A549 (cell line): Measurements from ENCODE around the gene CC2D1B. TPM values are rescaled to one million over a fixed set of nuclear protein-coding genes. Genes with fewer than 3 reads are reported as not detected.

Experiments
- ATAC-seq, 2 experiments: fragments of 200-7000 bp in 1 of 2; fragments of >200 bp in 1 of 2; cut with Nextera tagmentation in 1 of 2; cut with Tn5 transposase in 1 of 2; 3 replicates each; pipeline versions ENCODE4 v1.8.0 to v1.9.1; 2018 to 2020; ENCODE audit warnings: mild to moderate bottlenecking in 1 of 2, moderate library complexity in 1 of 2
- CTCF ChIA-PET: fragments of 300-600 bp; sonication (Branson Sonifier 250); formaldehyde crosslinking; extraction: SDS; loops from one replicate; lab custom pipeline; 2021; ENCODE audit warnings: antibody characterized with exemption, inconsistent platforms; lab: Yijun Ruan, JAX
- POLR2A ChIA-PET: fragments of 350-600 bp; formaldehyde crosslinking; extraction: SDS; loops from one replicate; lab custom pipeline; 2021; ENCODE audit warnings: antibody characterized with exemption, inconsistent platforms; lab: Yijun Ruan, JAX
- DNase-seq, 2 experiments: peaks; one replicate each; pipeline versions ENCODE4 v3.0.0 to v3.0.0-alpha.2; 2011 to 2016; ENCODE audit warnings: low read depth in 1 of 2, low spot score in 1 of 2
- FAIRE-seq: peaks from 2 replicates; lab custom pipeline; 2011; peaks lifted over from hg19 to GRCh38; lab: Jason Lieb, UNC
- H3K27ac ChIP-seq, 2 experiments: fragments of >200 bp; sonication (Bioruptor Twin); formaldehyde crosslinking; 3 replicates each; pipeline ENCODE4 v1.5.1; 2016 to 2017
- H3K4me1 ChIP-seq: fragments of >200 bp; sonication (Bioruptor Twin); formaldehyde crosslinking; 3 replicates; pipeline ENCODE4 v1.6.1; 2016
- H3K4me2 ChIP-seq: fragments of >200 bp; sonication (Bioruptor Twin); formaldehyde crosslinking; 3 replicates; pipeline ENCODE4 v1.6.1; 2016
- H3K4me3 ChIP-seq: fragments of >200 bp; sonication (Bioruptor Twin); formaldehyde crosslinking; 3 replicates; pipeline ENCODE4 v1.5.1; 2016
- H3K9me3 ChIP-seq: fragments of >200 bp; sonication (Bioruptor Twin); formaldehyde crosslinking; 3 replicates; pipeline ENCODE4 v1.6.1; 2016
- CBX2 ChIP-seq: fragments of 200-600 bp; sonication (generic); IDR thresholded peaks from 2 replicates; pipeline ENCODE4 v1.6.1; 2016; ENCODE audit warnings: low read depth, mild to moderate bottlenecking, borderline replicate concordance
- CBX8 ChIP-seq: fragments of 200-600 bp; sonication (generic); IDR thresholded peaks from 2 replicates; pipeline ENCODE4 v1.6.1; 2016
- EHF ChIP-seq: fragments of 250-450 bp; sonication (Bioruptor Pico); IDR thresholded peaks from 2 replicates; pipeline ENCODE4 v1.5.0; 2020; ENCODE audit warnings: mild to moderate bottlenecking
- EP300 ChIP-seq, 2 experiments: fragments of >200 bp; sonication (Bioruptor Twin); formaldehyde crosslinking; IDR thresholded peaks; 2 replicates in 1 of 2; 3 replicates in 1 of 2; pipeline ENCODE4 v1.6.1; 2016 to 2017
- ESRRA ChIP-seq: fragments of 150-350 bp; IDR thresholded peaks from 2 replicates; pipeline ENCODE4 v1.6.1; 2014; ENCODE audit warnings: mild to moderate bottlenecking, low read length, borderline replicate concordance
- FOSB ChIP-seq: fragments of 250-450 bp; sonication (Bioruptor Pico); IDR thresholded peaks from 2 replicates; pipeline ENCODE4 v1.5.0; 2020; ENCODE audit warnings: mild to moderate bottlenecking, moderate library complexity
- FOSL2 ChIP-seq, 2 experiments: fragments of 450-650 bp in 1 of 2; fragments of >200 bp in 1 of 2; sonication (Bioruptor Twin) in 1 of 2; formaldehyde crosslinking; IDR thresholded peaks; 2 replicates each; pipeline versions ENCODE4 v1.5.0 to v1.6.1; 2016 to 2020; ENCODE audit warnings: mild to moderate bottlenecking in 1 of 2, moderate library complexity in 1 of 2
- GATA3 ChIP-seq: IDR thresholded peaks from 2 replicates; pipeline ENCODE4 v1.6.1; 2012; ENCODE audit warnings: borderline replicate concordance
- HOXA7 ChIP-seq: fragments of 250-450 bp; sonication (Bioruptor Pico); IDR thresholded peaks from 2 replicates; pipeline ENCODE4 v1.5.0; 2020; ENCODE audit warnings: mild to moderate bottlenecking, moderate library complexity
- HOXB13 ChIP-seq: fragments of 250-450 bp; sonication (Bioruptor Pico); IDR thresholded peaks from 2 replicates; pipeline ENCODE4 v1.5.0; 2020; ENCODE audit warnings: low read depth, mild to moderate bottlenecking, moderate library complexity
- HOXB5 ChIP-seq: fragments of 250-450 bp; sonication (Bioruptor Pico); IDR thresholded peaks from 2 replicates; pipeline ENCODE4 v1.5.0; 2020; ENCODE audit warnings: mild to moderate bottlenecking, moderate library complexity
- JUN ChIP-seq, 2 experiments: fragments of >200 bp; sonication (Bioruptor Twin); formaldehyde crosslinking; IDR thresholded peaks; 2 replicates in 1 of 2; 3 replicates in 1 of 2; pipeline ENCODE4 v1.6.1; 2016 to 2017
- KDM1A ChIP-seq: fragments of 200-600 bp; sonication (generic); IDR thresholded peaks from 2 replicates; pipeline ENCODE4 v1.6.1; 2016; ENCODE audit warnings: low read depth, mild to moderate bottlenecking
- MYC ChIP-seq: IDR thresholded peaks from 2 replicates; pipeline ENCODE4 v1.6.1; 2012; ENCODE audit warnings: mild to moderate bottlenecking, inconsistent platforms, low read length, improper control_type of control experiment, borderline replicate concordance
- NPAS2 ChIP-seq: fragments of 250-450 bp; sonication (Bioruptor Pico); IDR thresholded peaks from 2 replicates; pipeline ENCODE4 v1.8.0; 2022; ENCODE audit warnings: mild to moderate bottlenecking, moderate library complexity, borderline replicate concordance
- NR3C1 ChIP-seq: fragments of >200 bp; sonication (Bioruptor Twin); formaldehyde crosslinking; IDR thresholded peaks from 3 replicates; pipeline ENCODE4 v1.6.1; 2017
- PHF8 ChIP-seq: fragments of 200-600 bp; sonication (generic); IDR thresholded peaks from 2 replicates; pipeline ENCODE4 v1.6.1; 2016; ENCODE audit warnings: low read depth, mild to moderate bottlenecking, antibody characterized with exemption, moderate library complexity, borderline replicate concordance
- RAD21 ChIP-seq, 2 experiments: fragments of >200 bp in 1 of 2; sonication (Bioruptor Twin) in 1 of 2; formaldehyde crosslinking in 1 of 2; IDR thresholded peaks in 1 of 2; conservative IDR thresholded peaks in 1 of 2; 2 replicates in 1 of 2; 3 replicates in 1 of 2; pipeline ENCODE4 v1.6.1; 2012 to 2018; ENCODE audit warnings: inconsistent platforms in 1 of 2
- RCOR1 ChIP-seq: fragments of 150-350 bp; IDR thresholded peaks from 2 replicates; pipeline ENCODE4 v1.6.1; 2014; ENCODE audit warnings: antibody characterized with exemption, low read length, low read depth
- RNF2 ChIP-seq: fragments of 200-600 bp; sonication (generic); IDR thresholded peaks from 2 replicates; pipeline ENCODE4 v1.6.1; 2016; ENCODE audit warnings: low read depth, mild to moderate bottlenecking, antibody characterized with exemption, moderate library complexity, borderline replicate concordance
- SMC3 ChIP-seq: fragments of >200 bp; sonication (Bioruptor Twin); formaldehyde crosslinking; IDR thresholded peaks from 3 replicates; pipeline ENCODE4 v1.6.1; 2018; ENCODE audit warnings: inconsistent platforms
- SREBF2 ChIP-seq: fragments of 450-650 bp; IDR thresholded peaks from 2 replicates; pipeline ENCODE4 v1.6.1; 2014; ENCODE audit warnings: mild to moderate bottlenecking, moderate library complexity
- ZC3H11A ChIP-seq: fragments of 450-650 bp; IDR thresholded peaks from 2 replicates; pipeline ENCODE4 v1.6.1; 2014; ENCODE audit warnings: antibody characterized with exemption, mild to moderate bottlenecking
- ZFP36 ChIP-seq: fragments of 450-650 bp; IDR thresholded peaks from 2 replicates; pipeline ENCODE4 v1.6.1; 2014; ENCODE audit warnings: borderline replicate concordance; ENCODE audit not compliant: partially characterized antibody
- ZSCAN20 ChIP-seq: fragments of 250-450 bp; sonication (Bioruptor Pico); IDR thresholded peaks from 2 replicates; pipeline ENCODE4 v1.8.0; 2022; ENCODE audit warnings: mild to moderate bottlenecking, moderate library complexity
- WGBS: methylation state at CpG from one replicate; pipeline ENCODE4 v1.1.6; 2017; ENCODE audit errors: missing lambda C conversion rate; 5-methylcytosine and 5-hydroxymethylcytosine counted together
- polyA plus RNA-seq, 4 experiments: library from polyadenylated mRNA; depleted of rRNA in 3 of 4; stranded (reverse); fragments of >200 nt; fragmentation: RNase III in 1 of 4; extraction: RNeasy Plus Mini Kit Qiagen cat#74134 plus additional on column Dnase treatment in 1 of 4; gene quantifications; 2 replicates in 3 of 4; 3 replicates in 1 of 4; pipeline ENCODE4 v1.2.3, GENCODE V29; 2011 to 2017
- TF ChIP-seq, protein P1 (sequence below): IDR thresholded peaks from 2 replicates; pipeline ENCODE4 v1.6.1; 2012; ENCODE audit warnings: low read depth, borderline replicate concordance
- TF ChIP-seq, protein P2 (sequence below): fragments of >200 bp; sonication (Bioruptor Twin); formaldehyde crosslinking; IDR thresholded peaks from 3 replicates; pipeline ENCODE4 v1.5.1; 2016
- TF ChIP-seq, protein P3 (sequence below): fragments of 250-450 bp; sonication (Bioruptor Pico); IDR thresholded peaks from 2 replicates; pipeline ENCODE4 v1.5.0; 2021; ENCODE audit warnings: mild to moderate bottlenecking, moderate library complexity, borderline replicate concordance
- TF ChIP-seq, protein P4 (sequence below): IDR thresholded peaks from 2 replicates; pipeline ENCODE4 v1.6.1; 2012
- TF ChIP-seq, protein P5 (sequence below): IDR thresholded peaks from 2 replicates; pipeline ENCODE4 v1.6.1; 2012
- TF ChIP-seq, protein P6 (sequence below): fragments of 450-650 bp; IDR thresholded peaks from 2 replicates; pipeline ENCODE4 v1.6.1; 2014; ENCODE audit warnings: antibody characterized with exemption

The CC2D1B gene
- polyA plus RNA-seq, 2 of the 4 experiments (the other 2 are of a cell fraction), result 9.8 to 18.2 TPM

DNA sequence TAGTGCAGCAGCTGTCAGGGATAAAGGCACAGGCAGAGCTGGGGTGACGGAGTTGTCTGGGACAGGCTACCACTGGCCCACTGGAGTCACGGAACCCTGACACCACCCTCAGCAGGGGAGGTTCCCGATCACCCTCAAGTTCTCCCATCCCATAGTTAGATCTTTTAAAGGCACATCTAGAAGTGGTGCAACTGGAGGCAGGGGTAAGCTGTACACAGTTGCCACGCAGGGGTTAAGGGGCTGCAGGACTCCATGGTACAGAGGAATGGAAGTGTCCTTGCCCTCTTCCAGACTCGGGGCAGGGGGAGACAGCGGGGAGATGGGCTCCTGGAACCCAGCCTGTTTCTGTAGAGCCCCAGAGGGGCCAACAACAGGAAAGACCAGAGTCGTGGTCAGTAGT, 13.3 kb downstream of the CC2D1B start:
- H3K9me3 ChIP-seq, result no peaks in the 10 kb centered on the region
- 87% methylated on average over 4 of the region's 7 CpGs for WGBS
- FAIRE-seq (no peak), ATAC-seq (no peak), DNase-seq (no peak)
- CTCF ChIA-PET, result no interaction called here
- no peak overlapping the region for H3K4me3 ChIP-seq
- H3K4me2 ChIP-seq, result no peak overlapping the region
- H3K27ac ChIP-seq, result no peak overlapping the region
- TF ChIP-seq FOSB (CRISPR knock-in tag) (no peak), ZFP36 (no peak), MYC (no peak), KDM1A (no peak), HOXB5 (CRISPR knock-in tag) (no peak), EHF (CRISPR knock-in tag) (no peak), SREBF2 (no peak), EP300 (IDR thresholded peaks at IDR 0.05) (no peak)
- POLR2A ChIA-PET, result no interaction called here
- peaks cover 9% of the 10 kb centered on the region; the same call in 2 of the 3 replicates for H3K4me1 ChIP-seq

DNA sequence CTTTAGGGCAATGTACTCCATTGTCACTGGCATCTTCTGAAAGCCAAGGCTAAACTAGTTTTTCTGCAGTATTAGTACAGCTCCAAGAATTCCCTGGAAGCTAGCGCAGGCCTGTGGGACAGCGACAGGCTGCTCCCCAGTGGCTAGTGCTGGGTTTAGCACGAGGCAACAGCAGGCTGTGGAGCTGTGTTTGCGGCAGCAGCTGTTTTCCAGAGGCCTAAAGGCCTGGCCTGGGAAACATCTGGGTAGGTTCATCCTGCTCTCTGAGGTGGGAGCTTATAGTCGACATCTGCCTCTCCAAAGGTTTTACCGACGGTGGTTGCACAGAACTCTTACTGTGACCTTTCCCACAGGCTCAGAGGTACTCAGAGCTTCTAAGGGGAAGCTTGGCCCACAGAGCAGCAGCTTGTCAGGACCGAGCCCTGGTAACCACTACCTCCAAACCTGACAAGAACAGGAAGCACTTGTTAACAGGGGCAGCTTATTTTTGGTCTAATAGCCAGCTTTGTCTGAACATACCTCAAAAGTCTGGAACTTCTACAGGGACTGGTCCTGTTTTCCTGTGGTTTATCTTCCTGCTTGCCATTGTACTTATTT, 17.2 kb downstream of the CC2D1B start:
- ChIA-PET CTCF (interaction anchor here (0.8 to 1.6 kb wide), 4 partner anchors 11 to 222 kb away, joined by 3 to 5 read pairs (median 4); no protein-coding TSS in a partner anchor), POLR2A (interaction anchor here (0.6 to 1.3 kb wide), 2 partner anchors 17 to 204 kb away, joined by 3 to 5 read pairs; partner anchors contain the start of gene CC2D1B)
- WGBS, result 93% methylated on average over 4 of the region's 8 CpGs
- ATAC-seq (peak; percentile 75 to 84; a peak in 4 of 6 replicates), DNase-seq (peak in 1 of 2 experiments; percentile 26), FAIRE-seq (no peak)
- no peak overlapping the region for H3K4me3 ChIP-seq
- no peaks in the 10 kb centered on the region for H3K9me3 ChIP-seq
- H3K4me2 ChIP-seq, result no peak overlapping the region
- peaks cover 9% of the 10 kb centered on the region; the same call in 2 of the 3 replicates for H3K4me1 ChIP-seq
- no peak for TF ChIP-seq ZSCAN20 (CRISPR knock-in tag)
- TF ChIP-seq MYC, result no peak
- no peak for TF ChIP-seq GATA3
- TF ChIP-seq NPAS2 (CRISPR knock-in tag), result no peak
- no peak for TF ChIP-seq ZC3H11A
- no peak for TF ChIP-seq HOXA7 (CRISPR knock-in tag)
- no peak for TF ChIP-seq RCOR1
- TF ChIP-seq CBX2, result no peak
- TF ChIP-seq CBX8, result no peak
- TF ChIP-seq HOXB13, result no peak
- no peak for TF ChIP-seq SREBF2
- TF ChIP-seq, protein P1, sequence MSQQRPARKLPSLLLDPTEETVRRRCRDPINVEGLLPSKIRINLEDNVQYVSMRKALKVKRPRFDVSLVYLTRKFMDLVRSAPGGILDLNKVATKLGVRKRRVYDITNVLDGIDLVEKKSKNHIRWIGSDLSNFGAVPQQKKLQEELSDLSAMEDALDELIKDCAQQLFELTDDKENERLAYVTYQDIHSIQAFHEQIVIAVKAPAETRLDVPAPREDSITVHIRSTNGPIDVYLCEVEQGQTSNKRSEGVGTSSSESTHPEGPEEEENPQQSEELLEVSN, result no peak
- TF ChIP-seq, protein P2, sequence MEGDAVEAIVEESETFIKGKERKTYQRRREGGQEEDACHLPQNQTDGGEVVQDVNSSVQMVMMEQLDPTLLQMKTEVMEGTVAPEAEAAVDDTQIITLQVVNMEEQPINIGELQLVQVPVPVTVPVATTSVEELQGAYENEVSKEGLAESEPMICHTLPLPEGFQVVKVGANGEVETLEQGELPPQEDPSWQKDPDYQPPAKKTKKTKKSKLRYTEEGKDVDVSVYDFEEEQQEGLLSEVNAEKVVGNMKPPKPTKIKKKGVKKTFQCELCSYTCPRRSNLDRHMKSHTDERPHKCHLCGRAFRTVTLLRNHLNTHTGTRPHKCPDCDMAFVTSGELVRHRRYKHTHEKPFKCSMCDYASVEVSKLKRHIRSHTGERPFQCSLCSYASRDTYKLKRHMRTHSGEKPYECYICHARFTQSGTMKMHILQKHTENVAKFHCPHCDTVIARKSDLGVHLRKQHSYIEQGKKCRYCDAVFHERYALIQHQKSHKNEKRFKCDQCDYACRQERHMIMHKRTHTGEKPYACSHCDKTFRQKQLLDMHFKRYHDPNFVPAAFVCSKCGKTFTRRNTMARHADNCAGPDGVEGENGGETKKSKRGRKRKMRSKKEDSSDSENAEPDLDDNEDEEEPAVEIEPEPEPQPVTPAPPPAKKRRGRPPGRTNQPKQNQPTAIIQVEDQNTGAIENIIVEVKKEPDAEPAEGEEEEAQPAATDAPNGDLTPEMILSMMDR, result peak; percentile 15; the same call in 1 of the 3 replicates
- no peak for TF ChIP-seq NR3C1
- no peak for TF ChIP-seq RNF2
- TF ChIP-seq FOSL2 (IDR thresholded peaks at IDR 0.05), result no peak
- no peak for TF ChIP-seq FOSL2 (CRISPR knock-in tag; IDR thresholded peaks at IDR 0.05)
- TF ChIP-seq, protein P3, sequence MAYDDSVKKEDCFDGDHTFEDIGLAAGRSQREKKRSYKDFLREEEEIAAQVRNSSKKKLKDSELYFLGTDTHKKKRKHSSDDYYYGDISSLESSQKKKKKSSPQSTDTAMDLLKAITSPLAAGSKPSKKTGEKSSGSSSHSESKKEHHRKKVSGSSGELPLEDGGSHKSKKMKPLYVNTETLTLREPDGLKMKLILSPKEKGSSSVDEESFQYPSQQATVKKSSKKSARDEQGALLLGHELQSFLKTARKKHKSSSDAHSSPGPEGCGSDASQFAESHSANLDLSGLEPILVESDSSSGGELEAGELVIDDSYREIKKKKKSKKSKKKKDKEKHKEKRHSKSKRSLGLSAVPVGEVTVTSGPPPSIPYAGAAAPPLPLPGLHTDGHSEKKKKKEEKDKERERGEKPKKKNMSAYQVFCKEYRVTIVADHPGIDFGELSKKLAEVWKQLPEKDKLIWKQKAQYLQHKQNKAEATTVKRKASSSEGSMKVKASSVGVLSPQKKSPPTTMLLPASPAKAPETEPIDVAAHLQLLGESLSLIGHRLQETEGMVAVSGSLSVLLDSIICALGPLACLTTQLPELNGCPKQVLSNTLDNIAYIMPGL, result no peak
- TF ChIP-seq JUN (IDR thresholded peaks at IDR 0.05), result no peak
- TF ChIP-seq, protein P4, sequence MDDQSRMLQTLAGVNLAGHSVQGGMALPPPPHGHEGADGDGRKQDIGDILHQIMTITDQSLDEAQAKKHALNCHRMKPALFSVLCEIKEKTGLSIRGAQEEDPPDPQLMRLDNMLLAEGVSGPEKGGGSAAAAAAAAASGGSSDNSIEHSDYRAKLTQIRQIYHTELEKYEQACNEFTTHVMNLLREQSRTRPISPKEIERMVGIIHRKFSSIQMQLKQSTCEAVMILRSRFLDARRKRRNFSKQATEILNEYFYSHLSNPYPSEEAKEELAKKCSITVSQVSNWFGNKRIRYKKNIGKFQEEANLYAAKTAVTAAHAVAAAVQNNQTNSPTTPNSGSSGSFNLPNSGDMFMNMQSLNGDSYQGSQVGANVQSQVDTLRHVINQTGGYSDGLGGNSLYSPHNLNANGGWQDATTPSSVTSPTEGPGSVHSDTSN, result no peak
- no peak for TF ChIP-seq ESRRA
- no peak for TF ChIP-seq KDM1A
- TF ChIP-seq RAD21 (conservative IDR thresholded peaks at IDR 0.05 in 1 of 2, IDR thresholded peaks at IDR 0.05 in 1 of 2), result peak in 1 of 2 experiments; percentile 45; a peak in 3 of 5 replicates
- TF ChIP-seq, protein P5, sequence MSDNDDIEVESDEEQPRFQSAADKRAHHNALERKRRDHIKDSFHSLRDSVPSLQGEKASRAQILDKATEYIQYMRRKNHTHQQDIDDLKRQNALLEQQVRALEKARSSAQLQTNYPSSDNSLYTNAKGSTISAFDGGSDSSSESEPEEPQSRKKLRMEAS, result no peak
- TF ChIP-seq SMC3, result 0 out of 3 replicates have a peak, but pooled peaks have one; percentile 8
- TF ChIP-seq PHF8, result no peak
- TF ChIP-seq, protein P6, sequence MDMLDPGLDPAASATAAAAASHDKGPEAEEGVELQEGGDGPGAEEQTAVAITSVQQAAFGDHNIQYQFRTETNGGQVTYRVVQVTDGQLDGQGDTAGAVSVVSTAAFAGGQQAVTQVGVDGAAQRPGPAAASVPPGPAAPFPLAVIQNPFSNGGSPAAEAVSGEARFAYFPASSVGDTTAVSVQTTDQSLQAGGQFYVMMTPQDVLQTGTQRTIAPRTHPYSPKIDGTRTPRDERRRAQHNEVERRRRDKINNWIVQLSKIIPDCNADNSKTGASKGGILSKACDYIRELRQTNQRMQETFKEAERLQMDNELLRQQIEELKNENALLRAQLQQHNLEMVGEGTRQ, result no peak
- H3K27ac ChIP-seq, result no peak overlapping the region
